Hepatocyte (in vitro differentiated cells): ENCODE data around the gene RPL36AL. TPM values are rescaled to one million over a fixed set of nuclear protein-coding genes. Genes with fewer than 3 reads are reported as not detected.

Source experiments
- DNase-seq: peaks from one replicate; pipeline ENCODE4 v3.0.0-alpha.2; 2016; ENCODE audit warnings: low spot score
- H2AFZ ChIP-seq: fragments of 200-600 bp; sonication (generic); 2 replicates; pipeline ENCODE4 v1.6.0; 2016; ENCODE audit warnings: antibody characterized with exemption, mild to moderate bottlenecking
- H3K27ac ChIP-seq: fragments of 200-600 bp; sonication (generic); 2 replicates; pipeline ENCODE4 v1.5.1; 2016; ENCODE audit warnings: mild to moderate bottlenecking
- H3K27me3 ChIP-seq: fragments of 200-600 bp; sonication (generic); 2 replicates; pipeline ENCODE4 v1.6.1; 2016
- H3K36me3 ChIP-seq: fragments of 200-600 bp; sonication (generic); replicated peaks from 2 replicates; pipeline ENCODE4 v1.5.1; 2016; ENCODE audit warnings: low read depth; ENCODE audit not compliant: insufficient read depth
- H3K4me1 ChIP-seq: fragments of 200-600 bp; sonication (generic); 2 replicates; pipeline ENCODE4 v1.5.1; 2016; ENCODE audit warnings: mild to moderate bottlenecking, moderate library complexity; ENCODE audit not compliant: insufficient read depth
- H3K4me2 ChIP-seq: fragments of 200-600 bp; sonication (generic); 2 replicates; pipeline ENCODE4 v1.6.0; 2016
- H3K4me3 ChIP-seq: fragments of 200-600 bp; sonication (generic); 2 replicates; pipeline ENCODE4 v1.5.1; 2016; ENCODE audit warnings: mild to moderate bottlenecking
- H3K79me2 ChIP-seq: fragments of 200-600 bp; sonication (generic); 2 replicates; pipeline ENCODE4 v1.6.0; 2017; ENCODE audit warnings: mild to moderate bottlenecking
- H3K9me2 ChIP-seq: fragments of 200-600 bp; sonication (generic); replicated peaks from 2 replicates; pipeline ENCODE4 v1.6.0; 2017; ENCODE audit warnings: mild to moderate bottlenecking; ENCODE audit not compliant: insufficient read depth
- H3K9me3 ChIP-seq: fragments of 200-600 bp; sonication (generic); 2 replicates; pipeline ENCODE4 v1.5.1; 2016; ENCODE audit warnings: low read depth, mild to moderate bottlenecking
- H4K20me1 ChIP-seq: fragments of 200-600 bp; sonication (generic); 2 replicates; pipeline ENCODE4 v1.6.0; 2016; ENCODE audit warnings: mild to moderate bottlenecking; ENCODE audit not compliant: insufficient read depth, poor library complexity, severe bottlenecking
- CTCF ChIP-seq: fragments of 200-600 bp; sonication (generic); IDR thresholded peaks from 2 replicates; pipeline ENCODE4 v1.5.1; 2016; ENCODE audit warnings: antibody characterized with exemption, mild to moderate bottlenecking; ENCODE audit not compliant: poor library complexity
- EZH2 ChIP-seq: fragments of 200-600 bp; sonication (generic); IDR thresholded peaks from 2 replicates; pipeline ENCODE4 v1.6.1; 2016; ENCODE audit warnings: antibody characterized with exemption, mild to moderate bottlenecking, borderline replicate concordance
- EZH2phosphoT487 ChIP-seq: fragments of 200-600 bp; sonication (generic); IDR thresholded peaks from one replicate; pipeline ENCODE4 v1.6.1; 2018; ENCODE audit warnings: antibody characterized with exemption, mild to moderate bottlenecking, low read depth, moderate library complexity; ENCODE audit not compliant: unreplicated experiment, severe bottlenecking
- WGBS: methylation state at CpG from one replicate; pipeline ENCODE4 v1.1.6; 2016; ENCODE audit warnings: low lambda C conversion rate; ENCODE audit errors: missing lambda C conversion rate; 5-methylcytosine and 5-hydroxymethylcytosine counted together
- polyA plus RNA-seq: library from polyadenylated mRNA; unstranded; fragments of >200 nt; fragmentation: Nextera tagmentation; extraction: Ambion mirVana; gene quantifications from 2 replicates; pipeline ENCODE4 v1.2.1, GENCODE V29; 2016
- total RNA-seq: library from RNA; depleted of rRNA; stranded (reverse); fragments of >200 nt; gene quantifications from 2 replicates; pipeline ENCODE4 v1.2.3, GENCODE V29; 2014

Gene RPL36AL
- total and polyA plus RNA-seq, 2 experiments from 2014 or later, result 208 to 277 TPM

- Histone ChIP-seq H4K20me1 (peaks cover 53% of the 10 kb centered on the region), H3K27ac (no peak overlapping the region), H3K9me3 (no peaks in the 10 kb centered on the region), H2AFZ (no peak overlapping the region), H3K4me2 (peak overlapping the region; percentile 82), H3K4me3 (peak overlapping the region; percentile 57), H3K36me3 (peaks cover 8% of the 10 kb centered on the region), H3K9me2 (no peaks in the 10 kb centered on the region), H3K27me3 (no peaks in the 10 kb centered on the region), H3K79me2 (peaks cover 70% of the 10 kb centered on the region), H3K4me1 (peaks cover 8% of the 10 kb centered on the region)
- no peak for TF ChIP-seq CTCF
- TF ChIP-seq EZH2phosphoT487, result no peak
- TF ChIP-seq EZH2, result no peak
- DNase-seq, result no peak
- 89% methylated on average over 11 of the region's 11 CpGs for WGBS
Measured at GRCh38 chr14:49584058-49584457, 36.4 kb downstream of the RPL36AL start.

- peak overlapping the region; percentile 82 for H3K4me2 ChIP-seq
- H4K20me1 ChIP-seq, result peaks cover 53% of the 10 kb centered on the region
- no peak overlapping the region for H3K27ac ChIP-seq
- no peaks in the 10 kb centered on the region for H3K27me3 ChIP-seq
- peaks cover 8% of the 10 kb centered on the region for H3K4me1 ChIP-seq
- H3K4me3 ChIP-seq, result no peak overlapping the region
- peaks cover 73% of the 10 kb centered on the region for H3K79me2 ChIP-seq
- peaks cover 8% of the 10 kb centered on the region for H3K36me3 ChIP-seq
- 87% methylated on average over 6 of the region's 6 CpGs for WGBS
- no peaks in the 10 kb centered on the region for H3K9me2 ChIP-seq
- DNase-seq, result no peak
- no peaks in the 10 kb centered on the region for H3K9me3 ChIP-seq
- no peak for TF ChIP-seq EZH2
- no peak for TF ChIP-seq CTCF
- no peak for TF ChIP-seq EZH2phosphoT487
- H2AFZ ChIP-seq, result no peak overlapping the region
Measured at GRCh38 chr14:49583629-49584028, 36.8 kb downstream of the RPL36AL start.

- no peak for TF ChIP-seq EZH2
- TF ChIP-seq EZH2phosphoT487, result no peak
- TF ChIP-seq CTCF, result no peak
- DNase-seq, result no peak
- Histone ChIP-seq H3K9me2 (no peaks in the 10 kb centered on the region), H3K4me3 (no peak overlapping the region), H3K9me3 (no peaks in the 10 kb centered on the region), H4K20me1 (peaks cover 53% of the 10 kb centered on the region), H3K27me3 (no peaks in the 10 kb centered on the region), H3K4me2 (peak overlapping the region; percentile 82), H3K4me1 (peaks cover 8% of the 10 kb centered on the region), H3K36me3 (peaks cover 8% of the 10 kb centered on the region), H3K79me2 (peaks cover 73% of the 10 kb centered on the region), H3K27ac (no peak overlapping the region), H2AFZ (no peak overlapping the region)
- 94% methylated on average over 4 of the region's 4 CpGs for WGBS
Measured at GRCh38 chr14:49582113-49582977, 38.1 kb downstream of the RPL36AL start.
